ENCODE results near the gene EXOC6B.

EXOC6B gene

DNA sequence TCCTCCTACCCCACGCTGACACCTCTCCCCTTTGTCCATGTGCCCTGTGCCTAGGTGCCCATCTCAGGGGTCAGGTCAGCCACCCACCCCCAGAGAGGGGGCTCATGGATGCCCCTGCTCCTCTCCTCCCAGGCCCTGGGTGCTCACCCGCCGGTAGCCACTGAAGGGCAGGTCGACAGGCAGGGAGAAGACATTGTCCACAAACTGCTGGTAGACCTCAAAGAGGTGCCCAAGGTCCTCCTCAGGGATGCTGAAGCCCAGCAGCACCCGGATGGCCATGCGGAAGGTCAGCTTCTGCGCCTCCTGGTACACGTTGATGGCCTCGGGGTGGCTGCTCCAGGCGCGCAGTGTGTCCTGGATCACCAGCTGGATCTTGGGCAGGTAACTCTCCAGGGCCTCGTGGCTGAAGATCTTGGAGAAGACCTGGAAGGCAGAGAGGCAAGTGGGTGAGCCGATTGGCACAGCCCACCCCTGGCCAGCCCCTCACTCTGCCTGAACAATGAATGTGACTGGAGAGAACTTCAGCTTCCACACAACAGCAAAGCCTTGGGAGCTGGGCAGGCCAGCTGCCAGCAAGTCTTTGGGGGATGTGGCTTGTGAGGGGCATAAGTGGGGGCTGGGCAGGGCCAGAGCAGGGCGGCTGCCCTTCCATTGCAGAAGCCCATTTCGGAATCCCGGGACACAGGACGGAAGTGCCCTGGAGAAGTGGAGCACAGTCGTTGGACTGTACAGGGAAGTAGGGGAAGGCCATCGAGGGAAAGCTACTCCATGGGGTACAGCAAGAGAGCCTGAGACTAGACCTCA is 690.6 kb downstream of the EXOC6B start:
- no peak for DNase-seq (ENCODE audit: low spot score)

DNA sequence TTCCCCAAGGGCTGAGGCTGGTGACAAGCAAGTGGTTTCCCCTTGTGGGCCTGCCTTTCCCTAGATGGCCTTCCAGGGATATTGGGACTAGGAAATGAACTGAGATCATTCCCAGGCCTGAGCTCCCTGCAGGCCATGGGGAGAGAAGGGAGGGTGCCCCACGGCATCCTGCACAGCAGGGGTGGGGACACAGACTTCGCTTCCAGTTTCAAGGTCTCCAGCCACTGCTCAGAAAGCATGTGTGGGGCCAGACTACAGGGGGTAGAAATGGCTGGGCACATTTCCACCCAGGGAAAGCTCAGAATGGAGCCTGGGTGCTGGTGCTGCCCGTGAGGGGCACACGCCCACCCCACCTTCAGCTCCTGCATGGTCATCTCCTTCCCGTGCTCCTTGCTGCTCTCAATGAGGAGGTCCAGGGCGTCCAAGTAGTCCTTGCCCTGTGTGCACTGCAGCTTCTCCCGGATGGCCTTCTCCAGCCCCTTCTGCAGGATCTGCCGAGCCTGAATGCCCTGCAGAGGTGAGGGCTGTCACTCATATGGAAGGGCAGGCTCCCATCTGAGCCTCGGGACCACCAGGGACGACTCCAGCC is 691.3 kb downstream of the EXOC6B start:
- no peak for DNase-seq (ENCODE audit: low spot score)

DNA sequence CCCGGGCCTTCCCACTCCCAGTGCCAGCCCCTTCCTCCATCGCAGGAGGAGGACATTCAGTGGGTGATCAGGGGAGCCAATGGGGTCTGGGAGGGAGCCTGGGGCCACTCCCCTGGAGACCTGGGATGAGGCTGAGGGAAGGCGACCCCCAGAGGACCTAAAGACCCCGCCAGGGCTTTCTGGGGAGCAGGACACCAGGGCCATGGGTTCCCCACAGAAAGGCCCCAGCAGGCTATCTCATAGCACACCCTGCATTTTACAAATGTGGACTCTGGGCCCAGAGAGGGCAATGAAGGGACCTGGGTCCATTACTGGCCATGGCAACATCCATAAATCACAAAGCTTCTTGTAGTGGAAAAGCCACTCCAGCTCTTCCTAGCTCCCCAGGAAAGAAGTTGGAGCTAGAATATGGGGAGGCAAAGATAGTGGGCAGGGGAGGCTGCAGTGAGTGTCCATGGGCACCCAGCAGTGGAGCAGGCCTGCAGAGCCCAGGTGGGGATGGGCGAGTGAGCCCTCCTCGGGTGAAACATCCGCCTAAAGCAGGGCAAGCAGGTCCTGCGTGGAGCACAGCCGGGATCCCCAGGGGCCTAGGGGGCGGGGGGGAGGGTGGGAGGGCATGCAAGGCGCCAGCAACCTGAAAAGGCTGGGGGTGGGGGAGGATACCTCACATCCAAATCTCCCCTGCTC is 692.0 kb downstream of the EXOC6B start:
- DNase-seq (ENCODE audit: low spot score), result no peak

DNA sequence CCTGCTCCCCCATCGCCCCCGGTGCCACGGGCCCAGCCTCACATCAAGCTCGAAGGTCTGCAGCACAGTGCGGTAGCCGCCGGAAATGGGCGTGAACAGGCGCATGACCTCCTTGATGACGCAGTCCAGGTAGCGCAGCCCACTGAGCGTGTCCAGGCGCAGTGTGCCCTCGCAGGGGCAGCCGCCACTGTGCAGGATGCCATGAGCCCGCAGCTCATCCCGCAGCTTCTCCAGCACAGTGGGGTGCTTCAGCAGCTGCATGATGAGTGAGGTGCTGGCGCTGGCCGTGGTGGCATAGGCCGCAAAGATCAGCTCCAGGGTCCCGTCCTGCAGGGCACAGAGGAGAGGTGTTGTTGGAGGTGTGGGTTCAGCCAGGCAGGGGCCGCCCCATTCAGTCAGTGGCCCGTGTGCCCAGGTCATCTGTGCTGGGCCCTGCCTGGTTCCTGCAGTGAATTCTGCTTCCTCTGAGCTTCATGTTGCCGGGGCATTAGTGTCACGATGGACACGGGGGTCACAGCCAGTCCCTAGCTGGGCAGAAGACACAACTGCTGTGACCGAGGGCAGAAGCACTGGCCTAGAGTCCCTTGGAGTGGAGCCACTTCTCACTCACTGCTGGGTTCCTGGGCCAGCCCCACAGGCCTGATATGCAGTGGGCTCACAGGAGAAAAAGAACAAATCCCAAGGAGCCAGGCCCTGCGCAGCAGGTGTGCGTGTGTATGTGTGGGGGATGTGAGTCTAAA is 692.7 kb downstream of the EXOC6B start:
- DNase-seq (ENCODE audit: low spot score), result no peak

DNA sequence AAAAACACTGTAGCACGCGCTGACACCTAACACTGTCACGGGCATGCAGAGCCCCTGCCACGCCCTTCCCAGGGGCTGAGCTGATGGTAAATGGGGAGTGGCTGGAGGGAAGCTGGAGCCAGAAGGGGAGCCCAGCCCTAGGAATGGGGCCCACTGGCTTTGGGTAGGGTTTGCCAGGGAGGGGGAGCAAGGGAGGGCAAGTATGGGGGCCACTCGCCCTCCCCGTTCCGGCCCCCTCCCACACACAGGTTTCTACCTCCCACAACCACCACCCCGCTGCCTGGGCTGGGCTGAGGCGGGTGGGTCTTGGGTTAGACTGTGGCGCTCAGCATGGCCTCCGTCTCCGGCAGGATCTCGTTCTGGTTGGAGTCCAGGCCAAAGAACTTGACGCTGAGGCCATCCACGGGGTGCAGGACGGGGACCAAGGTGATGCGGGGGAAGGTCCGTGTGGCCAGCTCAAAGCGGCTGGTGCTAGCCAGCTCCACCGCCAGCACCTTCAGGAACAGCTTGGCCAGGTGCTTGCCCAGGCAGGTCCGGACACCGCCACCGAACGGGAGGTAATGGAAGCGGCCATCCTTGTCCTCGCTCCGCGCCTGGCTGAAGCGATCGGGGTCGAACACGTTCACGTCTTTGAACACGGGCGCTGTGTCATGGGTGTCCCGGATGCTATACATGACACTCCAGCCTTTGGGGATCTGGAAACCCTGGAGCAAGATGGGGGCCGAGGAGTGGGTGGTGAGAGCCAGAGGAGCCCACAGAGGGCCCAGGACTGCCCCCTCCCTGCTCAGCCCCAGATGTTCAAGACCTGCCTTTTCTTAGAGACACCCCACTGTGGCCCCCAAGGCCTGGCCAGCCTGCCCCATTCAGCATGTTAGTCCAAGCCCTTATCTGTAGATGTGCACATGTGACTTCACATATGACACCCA is 693.7 kb downstream of the EXOC6B start:
- no peak for DNase-seq (ENCODE audit: low spot score)

DNA sequence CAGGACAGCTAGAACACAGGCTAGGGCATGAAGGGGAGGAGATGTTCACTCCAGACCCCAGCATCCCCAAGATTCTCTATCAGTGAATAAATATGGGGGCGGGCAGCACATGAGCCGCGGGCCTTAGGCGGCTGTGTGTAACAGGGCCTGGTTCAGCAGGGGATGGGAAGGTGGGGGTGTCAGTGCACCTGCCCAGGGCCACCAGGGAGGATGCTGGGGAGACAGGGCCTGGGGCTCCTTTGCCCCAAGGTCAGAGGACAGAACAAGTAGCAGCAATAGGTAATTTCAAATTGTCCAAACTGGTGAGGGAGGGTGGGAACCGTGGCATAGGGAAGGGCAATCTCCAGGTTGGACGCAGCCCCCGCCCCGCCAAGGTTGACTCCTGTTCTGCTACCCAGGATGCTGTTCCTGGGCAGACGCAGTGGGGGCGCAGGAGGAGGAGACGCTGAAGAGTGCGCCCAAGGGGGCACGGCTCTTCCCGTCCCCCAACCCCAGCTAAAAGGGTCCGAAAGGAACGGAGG is 694.4 kb downstream of the EXOC6B start:
- no peak for DNase-seq (ENCODE audit: low spot score)

DNA sequence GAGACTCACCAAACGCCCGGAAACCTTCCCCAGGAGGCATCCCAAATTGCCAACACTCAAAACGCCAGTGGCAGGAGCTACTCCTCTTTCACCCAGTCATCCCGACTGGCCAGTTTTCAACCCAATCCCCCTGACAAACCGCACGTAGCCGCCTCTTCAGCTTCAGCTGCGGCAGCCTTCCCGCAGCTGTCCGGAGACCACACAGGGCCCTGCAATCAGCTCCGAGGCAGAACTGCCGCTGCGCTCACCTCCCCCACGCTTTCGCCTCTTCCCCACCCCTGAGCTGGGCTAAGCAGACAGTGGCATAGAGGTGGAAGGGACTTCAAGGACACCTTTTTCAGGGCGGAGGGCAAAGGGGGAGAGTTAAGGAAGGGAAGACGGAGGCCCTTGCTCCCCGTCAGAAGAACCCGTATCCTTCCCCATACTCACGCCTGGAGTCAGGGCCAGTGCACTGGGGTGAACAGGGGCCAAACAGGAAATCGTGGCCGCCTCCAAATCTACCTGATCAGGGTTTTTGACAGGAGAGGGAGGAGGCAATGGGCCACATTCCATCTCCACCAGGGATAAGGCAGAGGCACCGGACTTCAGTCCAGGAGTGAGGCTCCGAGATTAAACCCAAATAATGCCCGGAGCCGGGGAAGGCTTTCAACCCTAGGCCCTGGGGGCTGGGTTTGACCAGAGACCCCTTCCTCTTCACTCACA is 695.0 kb downstream of the EXOC6B start:
- no peak for DNase-seq (ENCODE audit: low spot score)

DNA sequence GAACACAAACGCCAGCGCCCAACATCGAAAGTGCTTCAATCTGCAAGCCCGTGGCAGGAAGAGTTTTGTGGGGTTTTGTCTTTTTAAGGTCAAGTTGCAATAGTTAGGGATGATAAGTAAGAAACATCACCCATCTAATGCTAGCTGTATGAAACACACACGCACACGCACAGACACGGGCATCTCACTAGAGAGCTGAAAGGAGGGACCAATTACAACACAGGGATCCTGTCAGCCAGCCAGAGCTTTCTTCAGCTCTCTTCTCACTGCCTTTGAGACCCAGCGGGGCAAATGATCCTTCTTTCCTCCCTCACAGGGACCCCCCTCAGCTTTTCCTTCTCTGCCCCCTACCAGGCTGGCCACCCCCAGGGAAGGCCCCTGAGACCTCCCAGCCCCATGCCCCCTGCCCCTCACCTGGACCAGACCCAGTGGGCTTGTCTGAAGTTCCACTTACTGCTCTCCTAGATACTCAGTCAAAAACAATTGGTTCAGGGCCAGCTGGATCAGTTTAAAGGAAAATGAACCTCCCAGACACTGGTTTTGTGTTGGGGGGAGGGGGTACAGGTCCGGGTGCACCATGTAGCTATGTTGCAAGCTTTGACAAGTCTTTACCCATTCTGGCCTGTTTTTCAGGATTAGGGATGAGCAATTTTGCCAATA is 696.0 kb downstream of the EXOC6B start:
- no peak for DNase-seq (ENCODE audit: low spot score)

DNA sequence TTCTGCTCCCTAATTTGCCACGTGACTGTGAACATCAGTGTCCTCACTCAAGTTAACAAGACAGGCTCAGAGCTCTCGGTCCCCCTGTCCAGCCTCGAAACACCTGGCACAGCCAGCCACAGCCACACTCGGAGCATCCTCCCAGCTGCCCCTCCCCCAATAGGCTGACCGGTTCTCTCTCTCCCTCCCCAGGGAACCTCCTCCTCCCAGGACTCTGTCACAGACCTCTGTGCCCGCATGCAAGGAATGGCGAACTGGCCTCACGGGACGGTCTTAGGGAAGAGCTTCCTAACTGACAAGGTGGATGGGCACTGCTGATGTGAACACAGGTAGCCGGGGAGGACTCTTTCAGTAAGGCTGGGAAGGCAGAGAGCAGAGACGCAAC is 697.0 kb downstream of the EXOC6B start:
- DNase-seq (ENCODE audit: low spot score), result no peak

DNA sequence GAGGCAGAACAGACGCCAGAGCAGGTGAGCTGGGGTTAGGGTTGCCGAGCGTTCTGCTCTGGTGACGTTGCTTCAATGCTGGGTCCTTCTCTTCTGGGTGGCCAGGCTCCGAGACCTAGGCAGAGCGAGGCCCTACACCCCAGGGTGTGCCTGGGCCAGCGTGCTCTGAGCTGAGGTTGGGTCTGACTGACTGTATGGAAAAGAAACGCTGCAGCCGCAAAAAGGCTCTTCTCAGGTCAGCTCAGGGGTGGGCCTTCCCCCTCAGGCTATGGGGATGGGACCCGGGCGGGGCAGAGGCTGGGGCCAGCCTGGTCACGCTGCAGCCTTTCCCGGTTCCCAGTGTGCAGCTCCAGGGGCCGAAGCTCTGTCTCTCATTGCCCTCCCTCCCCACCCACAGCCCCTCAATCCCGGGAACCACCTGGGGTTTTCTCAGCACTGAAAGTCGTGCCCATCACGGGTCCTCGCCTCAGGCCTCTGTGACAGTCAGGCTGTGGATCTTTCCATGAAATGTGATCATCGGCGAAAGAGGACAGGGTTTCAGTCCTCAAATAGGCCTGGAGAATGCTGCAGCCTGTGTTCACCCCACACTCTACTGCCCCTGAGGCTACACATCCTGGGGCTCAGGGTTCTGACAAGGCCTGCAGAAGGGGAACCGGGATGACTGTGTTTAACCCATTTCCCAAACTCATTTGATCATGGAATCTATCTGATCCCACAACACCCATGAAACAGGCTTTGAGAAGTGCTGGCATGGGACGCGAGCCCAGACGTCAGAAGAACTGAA is 697.6 kb downstream of the EXOC6B start:
- DNase-seq (ENCODE audit: low spot score), result no peak

DNA sequence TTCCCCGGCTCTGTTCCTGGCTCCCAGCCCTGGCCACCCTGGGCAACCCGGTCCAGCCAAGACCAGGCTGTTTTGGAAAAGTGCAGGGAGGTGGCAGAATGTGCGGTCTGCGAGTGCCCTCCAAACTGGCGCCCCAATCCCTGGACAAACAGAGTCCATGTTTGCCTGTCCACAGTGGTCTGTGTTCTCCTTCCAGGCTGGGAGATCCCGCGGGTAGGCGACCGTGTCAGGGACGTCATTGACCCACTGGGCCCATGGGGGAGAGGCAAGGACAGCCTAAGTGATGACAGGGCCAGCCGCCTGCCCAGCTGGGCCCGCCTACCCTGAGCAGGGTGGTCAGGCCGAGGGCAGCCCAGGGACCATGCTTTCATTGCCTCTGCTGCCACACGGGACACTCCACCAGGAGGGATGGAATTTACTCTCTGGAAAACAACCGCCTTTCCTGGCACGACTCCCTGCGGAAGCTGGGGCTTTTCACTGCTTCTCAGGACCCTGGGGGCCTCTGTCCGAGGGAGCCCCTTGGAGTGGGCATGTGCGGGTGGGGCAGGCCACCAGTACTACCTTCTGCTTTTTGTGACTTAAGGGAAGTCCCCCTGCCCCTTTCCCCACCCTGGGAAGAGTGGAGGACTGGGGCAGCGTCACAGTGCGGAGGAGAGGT is 698.3 kb downstream of the EXOC6B start:
- no peak for DNase-seq (ENCODE audit: low spot score)

DNA sequence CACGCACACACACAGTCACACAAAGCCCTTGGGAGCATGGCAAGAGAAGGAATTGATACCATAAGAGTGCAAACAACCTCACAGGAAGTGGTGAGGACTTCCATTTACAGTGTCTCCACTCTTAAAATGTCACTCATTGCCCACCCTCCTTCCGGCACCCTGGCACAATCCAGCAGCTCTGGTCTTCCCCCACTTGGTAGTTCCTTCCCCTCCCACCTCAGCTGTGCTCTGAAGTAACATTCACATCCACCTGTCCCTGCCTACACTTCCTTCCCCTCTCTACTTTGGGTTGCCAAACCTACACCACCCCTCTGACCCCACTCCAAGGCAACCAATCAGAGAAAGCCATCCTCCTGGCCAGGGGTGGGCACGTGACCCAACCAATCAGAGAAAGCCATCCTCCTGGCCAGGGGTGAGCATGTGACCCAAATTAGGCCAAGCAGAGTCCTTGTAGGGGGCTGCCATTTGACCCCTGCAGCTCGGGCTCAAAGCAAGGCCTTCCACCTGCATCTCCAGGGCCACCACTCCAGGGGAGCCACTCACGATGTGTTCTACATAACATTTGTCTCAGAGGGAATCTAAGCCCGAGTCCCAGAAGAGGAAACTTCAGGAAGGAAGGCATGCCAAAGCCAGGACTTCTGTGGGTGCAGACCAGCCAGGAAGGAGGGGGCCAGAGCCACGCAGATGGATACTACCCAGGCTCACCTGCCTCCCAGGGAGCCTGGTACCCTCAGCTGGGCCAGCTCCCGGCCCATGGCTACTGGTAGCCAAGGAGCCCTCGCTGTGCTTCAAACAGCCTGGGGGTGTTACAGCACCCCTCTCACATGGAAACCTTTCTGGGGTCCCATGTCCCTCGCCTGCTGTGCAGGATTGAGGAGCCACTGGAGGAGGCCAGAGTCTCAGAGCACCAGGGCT is 699.4 kb downstream of the EXOC6B start:
- no peak for DNase-seq (ENCODE audit: low spot score)
